ENCODE results near the gene C6orf136.

The C6orf136 gene

GRCh38 chr6:30685157-30686008, 38.5 kb downstream of the C6orf136 start:
- Mint-ChIP-seq H3K4me3 (peak overlapping the region; percentile 100), H3K27me3 (ENCODE audit: low read depth) (no peaks in the 10 kb centered on the region), H3K9me3 (no peaks in the 10 kb centered on the region), H3K27ac (peak overlapping the region; percentile 95), H3K36me3 (ENCODE audit: low read depth) (peaks cover 52% of the 10 kb centered on the region), H3K4me1 (ENCODE audit: low read depth) (peaks cover 36% of the 10 kb centered on the region)

DNA sequence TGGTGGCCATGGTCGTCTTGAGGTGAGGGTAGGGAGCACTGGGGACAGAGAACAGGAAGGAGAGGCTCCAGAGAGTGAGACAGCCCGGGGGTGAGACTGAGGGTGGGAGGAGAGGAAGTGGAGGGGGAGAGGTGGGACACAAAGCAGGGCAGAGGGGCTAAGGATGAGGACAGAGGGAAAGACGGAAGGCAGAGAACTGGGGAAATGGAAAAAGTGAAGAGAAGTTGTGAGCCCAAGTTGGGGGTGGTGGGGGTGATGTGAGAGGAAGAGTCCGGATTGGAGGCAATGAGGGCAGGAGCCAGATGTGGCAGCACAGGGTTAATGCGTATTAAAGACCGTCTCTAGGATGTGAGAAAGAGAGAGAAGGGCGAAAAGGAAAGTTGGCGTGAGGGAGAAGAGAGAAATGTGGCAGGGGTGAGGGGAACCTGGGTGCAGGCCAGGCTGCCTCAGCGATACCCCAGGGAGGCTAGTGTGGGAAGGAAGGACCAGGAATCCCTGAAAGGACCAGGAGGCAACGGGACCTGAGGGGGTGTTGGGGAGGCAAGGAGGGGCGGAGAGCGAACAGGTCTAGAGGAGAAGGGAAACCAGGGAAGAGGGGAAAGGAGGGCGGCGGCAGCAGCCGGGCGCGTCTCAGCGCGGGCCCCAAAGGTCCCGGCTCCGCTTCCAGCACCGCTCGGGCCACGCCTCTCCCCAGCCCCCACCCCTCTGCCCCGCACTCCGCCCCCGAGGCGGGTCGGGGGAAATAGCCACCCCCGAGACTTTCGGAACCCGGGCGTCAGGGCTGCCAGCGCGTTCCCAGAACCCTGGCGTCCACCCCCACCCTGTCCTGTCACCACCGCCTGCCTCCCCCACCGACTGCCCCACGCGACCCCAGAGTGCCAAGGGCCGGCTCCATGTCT, 39.3 kb downstream of the C6orf136 start, which contains the start of gene PPP1R18:
TSS of gene PPP1R18 (minus strand) at position 637 of the 899 bp plus-strand sequence. CDS start at position 10, 627 bp downstream.
- H3K27ac Mint-ChIP-seq = peak within 1 kb of the TSS; percentile 95
- H3K4me1 Mint-ChIP-seq (ENCODE audit: low read depth) = peaks cover 38% of the 10 kb centered on the region
- peak within 1 kb of the TSS; percentile 100 for H3K4me3 Mint-ChIP-seq
- peaks cover 49% of the 10 kb centered on the region for H3K36me3 Mint-ChIP-seq (ENCODE audit: low read depth)
- no peaks in the 10 kb centered on the region for H3K9me3 Mint-ChIP-seq
- no peaks in the 10 kb centered on the region for H3K27me3 Mint-ChIP-seq (ENCODE audit: low read depth)

DNA sequence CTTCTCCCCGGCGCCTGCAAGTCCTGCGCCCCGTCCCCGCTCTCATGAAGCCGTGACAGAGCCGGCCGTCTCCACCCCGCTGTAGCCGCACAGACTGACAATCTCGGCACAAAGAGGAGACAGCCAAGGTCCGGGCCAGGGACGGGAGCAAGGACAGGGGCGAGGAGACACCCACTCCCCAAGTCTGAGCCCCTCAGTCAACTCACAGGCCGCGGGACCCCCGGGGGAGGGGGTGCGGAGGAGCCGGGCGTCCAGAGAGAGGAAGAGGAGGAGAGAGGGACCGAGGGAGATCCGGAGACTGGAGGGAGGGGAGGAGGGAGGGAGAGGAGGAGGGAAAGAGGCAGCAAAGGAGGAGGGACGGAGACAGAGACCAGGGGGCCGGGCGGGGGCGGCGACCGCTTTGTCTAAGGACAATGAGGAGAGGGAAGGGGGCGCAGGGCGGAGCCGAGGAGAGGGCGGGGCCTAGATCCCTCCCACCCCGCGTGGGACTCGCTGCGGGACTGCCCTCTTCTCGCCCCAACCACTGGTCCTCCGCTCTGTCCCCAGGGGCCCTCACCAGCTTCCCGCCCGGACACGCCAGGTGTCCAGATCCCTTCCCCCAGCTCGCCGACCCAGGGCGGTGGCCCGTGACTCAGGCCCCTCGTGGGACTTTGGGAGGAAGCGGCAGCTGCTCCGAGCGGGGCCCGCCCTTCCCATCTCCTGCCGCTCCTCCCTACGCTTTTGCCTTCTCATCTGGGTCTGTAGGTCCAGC, 40.1 kb downstream of the C6orf136 start:
- Mint-ChIP-seq H3K9me3 (no peaks in the 10 kb centered on the region), H3K27ac (peak overlapping the region; percentile 95), H3K27me3 (ENCODE audit: low read depth) (no peaks in the 10 kb centered on the region), H3K36me3 (ENCODE audit: low read depth) (peaks cover 41% of the 10 kb centered on the region), H3K4me1 (ENCODE audit: low read depth) (peaks cover 41% of the 10 kb centered on the region), H3K4me3 (peak overlapping the region; percentile 100)

- Mint-ChIP-seq H3K27ac (peak overlapping the region; percentile 95), H3K36me3 (ENCODE audit: low read depth) (peaks cover 35% of the 10 kb centered on the region), H3K4me3 (peak overlapping the region; percentile 100), H3K9me3 (no peaks in the 10 kb centered on the region), H3K4me1 (ENCODE audit: low read depth) (peaks cover 42% of the 10 kb centered on the region), H3K27me3 (ENCODE audit: low read depth) (no peaks in the 10 kb centered on the region)
Measured at GRCh38 chr6:30687659-30688431, 40.9 kb downstream of the C6orf136 start.

DNA sequence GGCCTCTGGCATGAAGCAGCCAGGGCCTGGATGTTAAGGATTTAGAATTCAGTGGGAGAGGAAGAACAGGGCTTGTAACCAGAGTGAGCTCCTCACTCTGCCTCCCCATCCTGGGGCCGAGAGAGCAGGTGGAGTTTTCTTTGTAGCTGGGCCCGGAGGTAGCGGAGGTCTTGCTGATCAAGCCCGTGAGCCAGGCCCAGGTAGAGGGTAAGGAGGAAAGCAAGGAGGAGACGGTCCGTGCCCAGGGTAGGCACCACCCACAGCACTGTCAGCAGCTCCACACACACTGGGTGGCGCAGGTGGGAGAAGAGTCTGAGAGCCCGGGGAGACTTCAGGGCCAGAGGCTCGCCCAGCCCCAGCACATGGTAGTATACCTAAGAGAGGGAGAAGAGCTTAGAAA, 41.6 kb downstream of the C6orf136 start:
- Mint-ChIP-seq H3K9me3 (no peaks in the 10 kb centered on the region), H3K27me3 (ENCODE audit: low read depth) (no peaks in the 10 kb centered on the region), H3K27ac (peak overlapping the region; percentile 79), H3K36me3 (ENCODE audit: low read depth) (peaks cover 29% of the 10 kb centered on the region), H3K4me3 (peak overlapping the region; percentile 100), H3K4me1 (ENCODE audit: low read depth) (peaks cover 42% of the 10 kb centered on the region)

- no peaks in the 10 kb centered on the region for H3K27me3 Mint-ChIP-seq (ENCODE audit: low read depth)
- H3K4me3 Mint-ChIP-seq = peak overlapping the region; percentile 100
- H3K9me3 Mint-ChIP-seq = no peaks in the 10 kb centered on the region
- peaks cover 22% of the 10 kb centered on the region for H3K36me3 Mint-ChIP-seq (ENCODE audit: low read depth)
- H3K27ac Mint-ChIP-seq = peak overlapping the region; percentile 90
- peaks cover 42% of the 10 kb centered on the region for H3K4me1 Mint-ChIP-seq (ENCODE audit: low read depth)
Measured at GRCh38 chr6:30689022-30689865, 42.3 kb downstream of the C6orf136 start.

DNA sequence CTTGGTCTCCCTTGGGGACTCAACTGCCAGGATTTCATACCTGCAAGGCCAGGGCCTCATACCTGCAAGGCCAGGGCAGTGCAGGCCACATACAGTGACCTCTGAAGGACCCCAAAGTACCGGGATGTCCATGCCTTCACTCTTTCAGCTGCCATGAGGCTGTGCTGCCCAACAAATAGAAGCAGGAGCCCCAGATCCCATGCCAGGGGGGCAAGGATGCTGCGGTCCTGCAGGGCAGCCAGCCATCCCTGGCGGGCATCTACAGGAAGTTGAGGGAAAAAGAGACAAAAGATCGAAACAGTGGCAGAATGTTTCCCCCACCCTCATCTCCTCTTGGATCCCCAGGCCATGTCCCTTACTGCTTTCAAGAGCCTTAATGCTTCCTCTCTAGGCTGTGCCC, 43.1 kb downstream of the C6orf136 start:
- Mint-ChIP-seq H3K36me3 (ENCODE audit: low read depth) (peaks cover 20% of the 10 kb centered on the region), H3K27ac (peak overlapping the region; percentile 90), H3K4me1 (ENCODE audit: low read depth) (peaks cover 42% of the 10 kb centered on the region), H3K4me3 (peak overlapping the region; percentile 97), H3K27me3 (ENCODE audit: low read depth) (no peaks in the 10 kb centered on the region), H3K9me3 (no peaks in the 10 kb centered on the region)

- Mint-ChIP-seq H3K4me1 (ENCODE audit: low read depth) (peaks cover 42% of the 10 kb centered on the region), H3K4me3 (peak within 1 kb of the TSS; percentile 97), H3K27me3 (ENCODE audit: low read depth) (no peaks in the 10 kb centered on the region), H3K36me3 (ENCODE audit: low read depth) (peaks cover 14% of the 10 kb centered on the region), H3K9me3 (no peaks in the 10 kb centered on the region), H3K27ac (peak within 1 kb of the TSS; percentile 90)
Measured at GRCh38 chr6:30690403-30691207, 43.7 kb downstream of the C6orf136 start, which contains the start of gene NRM. NRM (minus strand) TSS chr6:30690984; CDS start chr6:30690974, 10 bp downstream.

DNA sequence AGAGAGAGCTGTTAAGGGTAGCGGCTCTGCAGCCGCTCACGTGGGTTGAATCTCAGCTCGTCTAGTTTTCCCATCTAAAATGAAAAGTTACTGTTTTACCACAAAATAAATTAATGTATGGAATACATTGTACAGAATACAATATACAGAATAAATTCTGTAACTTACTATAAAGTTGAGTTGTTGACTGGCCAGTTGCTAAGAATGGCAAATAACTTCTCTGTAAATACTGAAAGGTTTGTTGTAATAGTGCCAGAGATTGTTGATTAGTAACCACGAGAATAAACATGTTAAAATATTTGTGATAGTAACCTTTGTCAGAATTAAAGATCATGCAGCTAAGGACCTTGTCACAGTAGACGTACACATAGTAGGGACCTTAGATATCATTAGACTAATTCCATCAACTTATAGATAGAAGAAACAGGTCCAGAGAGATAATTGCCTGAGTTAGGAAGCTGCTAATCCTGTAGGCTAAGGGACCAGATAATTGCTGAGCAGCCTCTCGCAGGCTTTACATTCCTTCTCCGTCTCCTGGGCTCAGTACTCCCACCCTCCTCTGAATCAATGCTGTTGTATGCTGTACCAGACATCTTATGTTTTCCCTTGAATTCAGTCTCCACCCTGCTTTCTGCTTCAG, 44.4 kb downstream of the C6orf136 start:
- Mint-ChIP-seq H3K27me3 (ENCODE audit: low read depth) (no peaks in the 10 kb centered on the region), H3K4me1 (ENCODE audit: low read depth) (peaks cover 39% of the 10 kb centered on the region), H3K4me3 (peak overlapping the region; percentile 97), H3K9me3 (no peaks in the 10 kb centered on the region), H3K27ac (peak overlapping the region; percentile 58), H3K36me3 (ENCODE audit: low read depth) (peaks cover 8% of the 10 kb centered on the region)

- H3K27ac Mint-ChIP-seq = no peak overlapping the region
- H3K9me3 Mint-ChIP-seq = no peaks in the 10 kb centered on the region
- H3K4me3 Mint-ChIP-seq = no peak overlapping the region
- H3K36me3 Mint-ChIP-seq (ENCODE audit: low read depth) = peaks cover 10% of the 10 kb centered on the region
- no peaks in the 10 kb centered on the region for H3K27me3 Mint-ChIP-seq (ENCODE audit: low read depth)
- peaks cover 4% of the 10 kb centered on the region for H3K4me1 Mint-ChIP-seq (ENCODE audit: low read depth)
Measured at GRCh38 chr6:30696432-30696831, 49.5 kb downstream of the C6orf136 start.

- peaks cover 35% of the 10 kb centered on the region for H3K36me3 Mint-ChIP-seq (ENCODE audit: low read depth)
- H3K4me1 Mint-ChIP-seq (ENCODE audit: low read depth) = no peaks in the 10 kb centered on the region
- H3K27me3 Mint-ChIP-seq (ENCODE audit: low read depth) = no peaks in the 10 kb centered on the region
- H3K9me3 Mint-ChIP-seq = no peaks in the 10 kb centered on the region
- no peak overlapping the region for H3K4me3 Mint-ChIP-seq
- no peak overlapping the region for H3K27ac Mint-ChIP-seq
Measured at GRCh38 chr6:30700340-30700739, 53.4 kb downstream of the C6orf136 start.
